HG03039 (cell line): ENCODE measurements around the gene GABRB1.

Source experiments
- ATAC-seq: cut with Tn5 transposase; IDR thresholded peaks from one replicate; pipeline ENCODE4 v1.9.1; 2021; ENCODE audit warnings: mild to moderate bottlenecking, moderate library complexity; ENCODE audit not compliant: unreplicated experiment

The GABRB1 gene

DNA sequence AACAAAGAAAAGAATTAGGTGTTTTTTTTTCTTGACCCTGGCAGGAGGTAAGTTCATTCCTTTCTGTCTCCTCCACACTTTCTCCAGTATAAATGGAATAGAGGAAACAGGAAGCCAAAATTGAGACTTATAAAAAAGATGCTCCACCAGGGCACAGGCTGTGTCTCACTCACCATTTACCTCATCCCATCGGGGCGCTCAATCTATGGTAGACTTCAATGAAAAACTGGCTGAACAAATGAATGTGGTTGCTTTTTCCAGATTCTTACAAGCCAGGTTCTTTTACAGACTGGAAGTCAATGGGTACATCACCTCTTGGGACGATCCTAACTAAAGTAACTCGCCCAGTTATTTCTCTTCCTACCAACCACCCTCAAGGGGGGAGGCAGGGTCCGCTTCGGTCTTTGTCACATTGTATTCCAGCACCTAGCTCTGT, 431.4 kb downstream of the GABRB1 start:
- ATAC-seq: peak; percentile 19

DNA sequence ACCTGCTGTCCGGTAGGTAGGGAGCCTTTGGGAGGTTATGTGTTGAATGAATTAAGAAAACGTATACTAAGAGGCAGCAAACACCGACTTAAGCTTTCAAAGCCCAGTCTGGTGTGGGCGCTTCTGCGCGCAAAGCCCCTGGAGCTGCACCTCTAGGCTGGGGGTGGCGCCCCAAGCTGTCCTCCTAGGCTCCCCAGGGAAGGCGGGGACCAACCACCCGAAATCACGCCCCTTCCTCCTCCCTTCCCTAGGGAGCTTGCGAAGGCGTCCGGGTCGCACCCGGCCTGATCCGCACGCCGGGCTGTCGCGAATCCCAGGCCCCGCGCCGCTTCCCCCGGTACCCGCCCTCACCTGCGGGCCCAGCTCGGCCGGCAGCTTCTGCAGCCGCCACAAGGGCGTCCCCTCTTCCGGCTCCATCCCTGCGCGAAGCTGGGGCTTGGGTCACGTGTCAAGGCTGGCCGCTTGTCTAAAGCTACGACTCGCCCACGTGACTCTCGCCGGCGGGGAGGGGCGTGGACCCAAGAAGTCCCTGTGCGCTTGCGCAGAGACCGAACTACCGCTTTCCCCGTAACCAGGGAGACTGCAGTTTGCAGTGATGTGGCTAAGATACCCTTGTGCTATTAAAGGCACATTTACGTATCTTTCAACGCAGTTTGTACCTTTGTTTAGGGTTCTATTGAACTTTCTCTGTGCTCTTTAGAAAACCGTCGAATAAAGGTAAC, 432.0 kb downstream of the GABRB1 start, which contains the start of gene COMMD8:
Gene COMMD8, minus strand, starts transcription at position 468 of the 722 bp plus-strand sequence. Its CDS starts 51 bp downstream, at position 417.
- peak; percentile 90 for ATAC-seq

DNA sequence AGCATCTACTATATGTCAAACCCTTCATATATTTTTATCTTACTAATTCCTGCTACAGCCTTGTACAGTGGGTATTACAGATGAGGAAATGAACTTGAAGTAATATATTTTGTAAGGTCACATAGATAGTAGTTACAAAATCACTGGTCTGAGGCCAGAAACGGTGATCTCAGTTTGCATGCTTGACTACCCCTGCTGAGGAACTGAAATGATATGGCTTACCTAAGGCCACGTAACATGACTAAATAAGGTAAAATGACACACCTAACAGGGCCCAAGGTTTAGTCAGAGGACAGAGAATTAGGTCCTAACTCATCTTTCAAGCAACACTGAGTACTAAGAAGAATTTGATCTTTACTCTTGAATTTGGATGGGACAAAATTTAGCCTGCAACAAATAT, 433.6 kb downstream of the GABRB1 start:
- ATAC-seq: no peak

DNA sequence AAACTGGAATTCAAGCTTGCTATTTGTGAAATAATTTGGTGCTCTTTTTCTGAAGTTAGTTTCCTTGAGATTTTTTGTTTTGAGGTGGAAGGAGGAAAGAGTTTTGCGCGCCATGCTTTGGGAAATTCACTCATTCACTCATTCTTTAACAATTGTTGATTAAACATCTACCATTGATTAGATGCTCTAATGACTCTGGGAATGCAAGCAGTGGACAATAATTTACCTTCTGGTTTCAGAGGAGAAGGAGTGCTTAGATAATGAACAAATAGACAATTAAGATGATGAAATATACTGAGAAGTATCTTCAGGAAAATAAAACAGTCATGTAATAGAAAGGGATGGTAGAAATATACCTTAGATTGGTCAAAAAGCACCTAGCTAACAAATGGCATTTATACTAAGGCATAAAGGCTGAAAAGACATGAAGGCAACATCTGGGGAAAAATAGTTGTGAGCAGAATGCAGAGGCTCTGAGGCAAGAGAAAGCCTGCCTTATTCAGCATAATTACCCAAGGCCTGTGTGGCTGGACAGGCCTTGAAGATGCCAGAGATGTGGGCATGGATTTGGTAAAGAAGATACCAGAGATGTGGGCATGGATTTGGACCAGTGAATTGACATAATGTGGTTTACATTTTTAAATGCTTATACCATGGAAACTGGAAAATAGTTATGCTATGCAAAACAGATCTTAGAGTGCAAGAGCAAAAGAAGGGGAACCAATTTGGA, 434.9 kb downstream of the GABRB1 start:
- no peak for ATAC-seq

DNA sequence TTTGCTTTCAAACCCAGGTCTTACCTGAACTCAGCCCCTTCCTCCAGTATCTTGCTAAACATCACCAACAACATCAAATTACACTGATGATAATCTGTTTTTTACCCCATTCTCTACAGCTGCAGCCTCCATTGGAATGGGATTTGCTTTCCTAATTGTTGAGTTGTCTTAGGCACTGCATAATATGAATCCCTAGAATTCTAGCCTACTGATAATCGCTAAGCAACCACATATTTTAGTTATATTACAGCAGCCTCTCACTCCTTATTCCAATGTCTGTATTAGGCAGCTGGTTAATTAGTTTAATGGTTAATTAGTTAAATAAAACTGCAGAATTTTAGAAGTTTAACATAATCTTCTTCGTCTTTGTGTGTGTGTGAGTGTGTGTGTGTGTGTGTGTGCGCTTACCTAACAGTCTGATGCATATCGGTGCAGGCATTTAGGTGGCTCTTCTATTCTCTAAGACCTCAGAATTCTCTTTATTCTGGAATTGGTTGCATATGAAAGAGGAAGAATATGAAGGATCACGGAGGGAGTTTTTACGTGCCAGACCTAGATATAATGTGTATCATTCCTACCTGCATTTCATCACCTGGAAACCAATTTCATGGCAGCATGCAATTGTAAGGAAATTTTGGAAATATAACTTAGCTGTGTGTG, 437.5 kb downstream of the GABRB1 start:
- no peak for ATAC-seq

DNA sequence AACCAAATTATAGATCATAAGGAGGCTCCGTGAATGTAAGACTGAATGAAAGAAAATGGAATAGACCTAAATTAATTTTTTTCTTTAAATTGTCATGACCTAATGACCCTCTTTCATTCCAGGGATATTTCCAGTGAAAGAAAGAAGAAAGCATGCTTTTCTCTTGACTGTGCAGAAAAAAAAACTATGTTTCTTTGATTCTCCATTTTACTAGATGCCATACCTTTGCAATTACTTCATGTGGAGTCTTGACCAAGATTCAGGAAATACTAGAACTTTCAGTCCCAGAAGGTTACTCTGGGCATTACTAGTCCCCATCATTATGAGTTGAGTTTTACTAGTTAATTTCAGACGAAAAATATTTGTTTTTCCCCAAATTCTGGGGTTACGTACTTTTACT, 438.6 kb downstream of the GABRB1 start:
- ATAC-seq: no peak

DNA sequence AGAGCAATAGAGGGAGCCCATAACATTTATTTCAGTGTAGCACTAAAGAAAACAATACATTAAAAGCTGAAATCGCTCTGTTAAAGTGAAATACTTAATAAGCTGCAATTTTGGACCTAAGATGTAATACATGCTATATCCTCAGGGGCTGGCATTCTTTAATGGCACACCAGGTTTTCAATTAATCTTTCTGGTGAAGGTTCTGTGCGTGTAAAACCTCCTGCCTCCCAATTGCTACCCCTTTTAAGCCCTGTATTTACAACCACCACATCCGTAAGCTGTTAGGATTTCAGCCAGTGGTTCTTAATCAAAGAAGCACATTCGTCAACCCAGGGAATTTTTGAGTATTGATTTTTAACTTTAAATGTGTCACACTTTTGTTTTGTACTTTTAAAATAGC, 439.7 kb downstream of the GABRB1 start:
- ATAC-seq: no peak

DNA sequence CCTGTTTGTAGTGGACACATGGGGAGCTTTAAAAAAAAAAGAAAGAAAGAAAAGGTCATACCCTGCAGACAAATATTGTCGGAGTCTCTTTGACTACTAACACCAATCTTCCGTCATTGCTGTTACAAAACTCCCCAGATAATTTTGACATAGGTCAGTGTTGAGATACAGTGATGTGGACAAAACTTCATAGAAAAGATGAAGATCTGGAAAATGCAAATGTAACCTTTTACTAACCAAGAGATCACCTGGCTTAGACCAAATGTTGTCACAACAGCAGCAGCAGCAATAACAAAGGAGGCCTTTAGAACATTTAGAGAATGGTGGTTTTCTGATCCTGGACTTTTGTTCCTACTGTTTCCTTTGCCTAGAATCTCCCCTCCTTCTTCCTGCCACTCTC, 440.2 kb downstream of the GABRB1 start:
- no peak for ATAC-seq

DNA sequence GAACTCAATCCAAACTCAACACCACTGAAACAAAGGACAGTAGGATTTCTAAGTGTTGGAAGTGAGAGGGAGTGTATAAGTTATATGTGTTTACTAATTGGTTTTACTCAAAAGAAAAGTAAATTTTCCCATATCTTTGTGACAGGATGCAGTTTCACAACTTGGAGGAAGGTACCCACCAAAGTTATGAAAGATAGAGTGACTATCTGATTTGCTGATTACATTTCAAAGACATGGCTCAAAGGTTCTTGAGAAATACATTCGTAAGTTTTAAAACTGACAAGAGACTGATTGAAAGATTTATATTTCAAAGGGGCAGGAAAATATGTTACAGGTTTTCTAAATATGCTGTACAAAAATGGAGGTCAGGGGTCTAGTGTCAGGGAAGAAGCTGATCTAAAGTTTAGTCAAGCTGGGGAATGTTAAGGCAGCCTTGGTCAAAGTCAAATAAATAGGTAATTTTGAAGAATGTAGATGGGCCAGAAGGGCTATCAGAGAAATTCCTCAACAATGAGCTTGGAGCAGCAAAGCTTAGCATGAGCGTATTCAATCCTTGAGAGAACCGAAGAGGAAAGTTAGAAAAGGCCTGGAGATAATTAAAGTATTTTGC, 441.9 kb downstream of the GABRB1 start:
- no peak for ATAC-seq

DNA sequence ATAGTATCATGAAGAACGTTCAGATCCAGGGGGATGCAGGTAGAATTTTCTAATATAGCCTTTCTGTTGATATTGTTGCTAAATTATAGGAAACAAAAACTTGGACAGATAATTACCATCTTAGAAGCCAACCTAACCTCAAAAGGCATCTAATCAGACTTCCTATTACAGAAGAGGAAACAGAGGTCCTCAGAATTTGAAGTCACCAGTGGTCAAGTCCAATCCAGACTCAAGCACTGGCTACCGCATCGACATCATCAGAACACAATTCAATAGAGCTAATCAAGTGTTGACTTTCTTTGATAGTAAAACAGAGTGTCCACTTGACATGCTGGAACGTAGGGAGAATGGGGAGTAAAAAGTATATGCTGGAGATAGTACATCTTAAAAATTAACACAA, 443.4 kb downstream of the GABRB1 start:
- ATAC-seq: no peak

DNA sequence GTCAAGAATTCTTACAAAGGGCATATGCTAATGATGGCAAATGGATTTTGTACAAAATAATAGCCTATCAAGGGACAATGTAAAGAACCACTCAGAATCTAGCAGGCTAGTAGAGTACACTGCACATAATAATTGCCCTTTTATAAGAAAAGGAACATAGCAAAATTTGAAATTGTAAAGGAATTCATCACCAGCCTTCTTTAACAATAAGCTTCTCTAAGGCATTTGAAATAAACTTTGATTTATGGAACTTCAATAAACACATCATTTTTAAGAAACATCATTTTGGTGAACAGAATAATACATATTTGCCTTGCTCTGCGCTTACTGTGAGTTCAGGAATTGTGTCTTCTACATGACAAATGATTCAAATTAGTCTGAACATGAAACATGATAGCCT, 444.0 kb downstream of the GABRB1 start:
- ATAC-seq: no peak
